Astrocyte (in vitro differentiated cells and primary cell): Measurements from ENCODE around the gene SHISA9.

Experiments used
- CTCF ChIP-seq: IDR thresholded peaks from 2 replicates; pipeline ENCODE4 v1.5.1; 2011; ENCODE audit warnings: low read depth, mild to moderate bottlenecking, inconsistent platforms, low read length, moderate library complexity; ENCODE audit not compliant: insufficient read depth
- EZH2 ChIP-seq: IDR thresholded peaks from 2 replicates; pipeline ENCODE4 v1.6.1; 2012; ENCODE audit warnings: mild to moderate bottlenecking, low read length, inconsistent platforms; ENCODE audit not compliant: insufficient read depth

GRCh38 chr16:13012601-13013000 is 111.2 kb downstream of the SHISA9 start:
- TF ChIP-seq CTCF (no peak), EZH2 (no peak)
